ENCODE results near the gene HYDIN. TPM values are rescaled to one million over a fixed set of nuclear protein-coding genes. Genes with fewer than 3 reads are reported as not detected.
"Not testable (repeated sequence)": the region's sequence is repeated elsewhere in the genome, so short reads cannot be mapped to it uniquely, and the experiment has no call there.

The HYDIN gene
- total and polyA plus RNA-seq, 4 experiments from 2014 or later = not detected

DNA sequence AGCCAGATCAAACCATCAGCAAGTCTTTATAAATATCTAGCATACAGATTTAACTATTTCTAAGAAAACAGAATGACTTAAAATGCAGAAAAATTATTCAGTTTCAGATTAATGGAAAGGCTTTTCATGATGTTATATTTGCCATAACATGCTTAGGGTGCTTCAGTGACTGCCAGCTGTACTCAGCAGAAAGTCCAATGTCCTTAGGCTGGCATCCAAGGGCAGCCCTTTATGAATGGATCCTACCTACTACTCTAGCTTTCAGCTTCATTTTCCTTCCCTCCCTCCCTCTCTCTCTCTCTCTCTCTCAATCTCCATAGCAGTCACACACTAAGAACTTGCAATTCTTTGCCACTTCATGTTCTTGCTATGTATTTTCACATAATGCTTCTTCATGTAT, 124.6 kb downstream of the HYDIN start:
- H3K36me3 Mint-ChIP-seq; H3K27me3 Mint-ChIP-seq; intact Hi-C loops (cut with micrococcal nuclease); DNase-seq; POLR2A ChIA-PET (ENCODE audit: partially characterized antibody); H3K4me3 Mint-ChIP-seq; H3K27me3 ChIP-seq (ENCODE audit: insufficient read depth, low read length); H3K27ac Mint-ChIP-seq; H3K4me1 Mint-ChIP-seq; H3K4me3 ChIP-seq (ENCODE audit: low read length in 2 of 2); H3K4me1 ChIP-seq (ENCODE audit: insufficient read depth, low read length); H3K9me3 Mint-ChIP-seq; H3K9me3 ChIP-seq (ENCODE audit: control insufficient read depth in 1 of 2, low read length in 2 of 2); CTCF ChIA-PET (ENCODE audit: partially characterized antibody); H3K27ac ChIP-seq (ENCODE audit: low read depth, low read length); H3K36me3 ChIP-seq (ENCODE audit: insufficient read depth, low read length): not testable (repeated sequence)

DNA sequence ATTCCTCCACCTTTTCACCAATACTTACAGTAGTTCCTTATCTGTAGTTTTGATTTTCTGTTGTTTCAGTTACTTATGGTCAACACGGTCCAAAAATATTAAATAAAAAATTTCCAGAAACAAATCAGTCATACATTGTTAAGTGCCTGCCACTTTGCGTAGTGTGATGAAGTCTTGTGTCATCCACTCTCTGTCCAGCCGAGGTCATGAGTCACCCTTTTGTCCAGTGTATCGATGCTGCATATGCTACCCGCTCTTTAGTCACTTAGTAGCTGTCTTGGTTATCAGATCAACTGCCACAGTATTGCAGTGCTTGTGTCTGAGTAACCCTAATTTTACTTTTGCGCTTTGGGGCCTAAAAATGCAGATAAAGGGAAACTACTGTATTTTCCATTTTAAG, 146.9 kb downstream of the HYDIN start:
- H3K4me3 Mint-ChIP-seq; H3K4me1 Mint-ChIP-seq; H3K4me1 ChIP-seq (ENCODE audit: insufficient read depth, low read length): not testable (repeated sequence)

DNA sequence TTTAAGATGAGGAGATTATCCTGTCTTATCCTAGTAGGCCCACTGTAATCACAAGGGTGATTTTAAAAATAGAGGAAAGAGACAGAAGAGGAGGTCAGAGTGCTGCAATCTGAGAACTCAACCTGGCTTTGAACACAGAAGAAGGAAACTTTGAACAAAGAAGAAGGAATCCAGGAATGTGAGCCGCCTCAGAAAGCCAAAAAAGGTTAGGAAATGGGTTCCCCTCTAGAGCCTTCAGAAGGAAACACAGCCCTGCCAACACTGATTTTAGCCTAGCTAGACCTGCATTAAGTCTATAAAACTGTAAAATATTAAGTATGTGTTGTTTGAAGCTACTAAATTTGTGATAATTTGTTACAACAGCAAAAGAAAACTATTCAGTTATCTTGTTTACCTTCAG, 149.7 kb downstream of the HYDIN start:
- H3K27me3 Mint-ChIP-seq; H3K36me3 ChIP-seq (ENCODE audit: insufficient read depth, low read length); H3K4me1 ChIP-seq (ENCODE audit: insufficient read depth, low read length); CTCF ChIA-PET (ENCODE audit: partially characterized antibody); H3K4me3 ChIP-seq (ENCODE audit: low read length in 2 of 2); POLR2A ChIA-PET (ENCODE audit: partially characterized antibody); H3K36me3 Mint-ChIP-seq; H3K27ac Mint-ChIP-seq; H3K4me1 Mint-ChIP-seq; H3K4me3 Mint-ChIP-seq; H3K27me3 ChIP-seq (ENCODE audit: insufficient read depth, low read length); H3K9me3 ChIP-seq (ENCODE audit: control insufficient read depth in 1 of 2, low read length in 2 of 2); intact Hi-C loops (cut with micrococcal nuclease); H3K27ac ChIP-seq (ENCODE audit: low read depth, low read length); DNase-seq; H3K9me3 Mint-ChIP-seq: not testable (repeated sequence)

More for the DNA sequence above, 146.9 kb downstream of the HYDIN start:
- H3K36me3 Mint-ChIP-seq; DNase-seq; H3K27me3 ChIP-seq (ENCODE audit: insufficient read depth, low read length); H3K27ac Mint-ChIP-seq; H3K27ac ChIP-seq (ENCODE audit: low read depth, low read length); POLR2A ChIA-PET (ENCODE audit: partially characterized antibody); CTCF ChIA-PET (ENCODE audit: partially characterized antibody); H3K36me3 ChIP-seq (ENCODE audit: insufficient read depth, low read length); H3K27me3 Mint-ChIP-seq; intact Hi-C loops (cut with micrococcal nuclease); H3K9me3 Mint-ChIP-seq; H3K9me3 ChIP-seq (ENCODE audit: control insufficient read depth in 1 of 2, low read length in 2 of 2); H3K4me3 ChIP-seq (ENCODE audit: low read length in 2 of 2): not testable (repeated sequence)

DNA sequence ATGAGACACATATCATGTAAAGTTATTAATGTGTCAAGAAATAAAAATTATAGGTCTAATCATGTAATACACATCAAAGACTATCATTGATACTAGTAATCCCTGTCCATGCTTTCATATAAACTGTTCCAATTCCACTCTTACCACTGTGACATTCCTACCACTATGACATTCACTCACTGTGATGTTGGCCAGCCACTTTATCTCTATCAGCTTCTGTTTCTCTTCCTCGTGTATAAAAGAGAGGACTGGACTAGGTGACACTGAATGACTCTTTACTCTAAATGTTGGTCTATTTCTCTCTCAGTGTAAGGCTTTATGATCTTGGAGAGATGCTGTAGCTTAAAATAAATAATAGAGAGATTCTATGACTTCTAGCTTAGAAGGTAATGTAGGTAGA, 150.3 kb downstream of the HYDIN start:
- POLR2A ChIA-PET (ENCODE audit: partially characterized antibody); H3K9me3 ChIP-seq (ENCODE audit: control insufficient read depth in 1 of 2, low read length in 2 of 2); H3K4me3 Mint-ChIP-seq; H3K36me3 ChIP-seq (ENCODE audit: insufficient read depth, low read length); H3K4me1 ChIP-seq (ENCODE audit: insufficient read depth, low read length); H3K27ac Mint-ChIP-seq; H3K4me1 Mint-ChIP-seq; H3K4me3 ChIP-seq (ENCODE audit: low read length in 2 of 2); intact Hi-C loops (cut with micrococcal nuclease); DNase-seq; H3K36me3 Mint-ChIP-seq; H3K27ac ChIP-seq (ENCODE audit: low read depth, low read length); H3K9me3 Mint-ChIP-seq; H3K27me3 ChIP-seq (ENCODE audit: insufficient read depth, low read length); H3K27me3 Mint-ChIP-seq; CTCF ChIA-PET (ENCODE audit: partially characterized antibody): not testable (repeated sequence)

DNA sequence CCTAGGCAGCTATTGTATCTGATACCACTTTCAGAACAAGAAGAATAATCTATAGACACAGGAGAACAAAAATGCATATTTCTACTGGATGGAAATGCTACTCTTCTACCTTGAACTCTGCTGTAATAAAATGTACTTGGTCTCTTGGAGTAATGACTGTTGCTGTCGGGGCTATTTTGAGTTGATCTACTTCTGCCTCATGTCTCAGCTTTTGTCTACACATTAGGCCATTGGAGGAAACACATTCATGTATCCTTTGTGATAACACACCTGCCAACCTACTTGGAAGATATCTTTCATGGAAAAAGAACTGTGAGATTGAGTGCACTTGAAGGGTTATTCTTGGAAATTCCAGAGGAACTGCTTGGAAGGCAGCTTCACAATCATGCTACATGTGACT, 159.9 kb downstream of the HYDIN start:
- CTCF ChIA-PET (ENCODE audit: partially characterized antibody) = not testable (repeated sequence)

DNA sequence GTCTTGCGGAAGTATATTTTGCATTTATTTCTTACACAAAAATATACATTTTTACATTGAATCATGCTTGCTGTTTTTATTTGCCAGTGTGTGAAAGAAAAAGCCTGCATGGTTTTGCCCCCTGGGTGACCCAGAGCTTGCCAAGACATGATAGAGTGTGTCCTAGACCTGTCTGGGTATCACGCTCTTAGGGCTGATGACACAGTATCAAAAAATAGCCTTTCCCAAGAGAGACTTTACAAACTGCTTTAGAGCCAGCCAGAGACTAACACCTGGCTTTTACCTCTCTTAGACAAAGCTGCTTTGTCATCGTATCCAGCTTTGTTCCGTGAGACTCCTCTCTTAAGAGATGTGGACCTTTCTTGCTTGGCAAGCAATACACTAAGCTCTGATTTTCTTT, 160.7 kb downstream of the HYDIN start:
- H3K9me3 Mint-ChIP-seq; CTCF ChIA-PET (ENCODE audit: partially characterized antibody); H3K27me3 Mint-ChIP-seq; POLR2A ChIA-PET (ENCODE audit: partially characterized antibody); H3K27me3 ChIP-seq (ENCODE audit: insufficient read depth, low read length); H3K36me3 Mint-ChIP-seq; H3K36me3 ChIP-seq (ENCODE audit: insufficient read depth, low read length); H3K27ac ChIP-seq (ENCODE audit: low read depth, low read length); H3K4me1 Mint-ChIP-seq; H3K4me3 ChIP-seq (ENCODE audit: low read length in 2 of 2); H3K4me1 ChIP-seq (ENCODE audit: insufficient read depth, low read length); H3K9me3 ChIP-seq (ENCODE audit: control insufficient read depth in 1 of 2, low read length in 2 of 2); H3K4me3 Mint-ChIP-seq; H3K27ac Mint-ChIP-seq; DNase-seq; intact Hi-C loops (cut with micrococcal nuclease): not testable (repeated sequence)

More for the DNA sequence above, 159.9 kb downstream of the HYDIN start:
- H3K27me3 Mint-ChIP-seq; H3K27ac ChIP-seq (ENCODE audit: low read depth, low read length); POLR2A ChIA-PET (ENCODE audit: partially characterized antibody); H3K9me3 Mint-ChIP-seq; H3K36me3 ChIP-seq (ENCODE audit: insufficient read depth, low read length); H3K27me3 ChIP-seq (ENCODE audit: insufficient read depth, low read length); H3K4me1 ChIP-seq (ENCODE audit: insufficient read depth, low read length); H3K4me1 Mint-ChIP-seq; H3K36me3 Mint-ChIP-seq; DNase-seq; H3K9me3 ChIP-seq (ENCODE audit: control insufficient read depth in 1 of 2, low read length in 2 of 2); H3K27ac Mint-ChIP-seq; intact Hi-C loops (cut with micrococcal nuclease); H3K4me3 ChIP-seq (ENCODE audit: low read length in 2 of 2); H3K4me3 Mint-ChIP-seq: not testable (repeated sequence)

DNA sequence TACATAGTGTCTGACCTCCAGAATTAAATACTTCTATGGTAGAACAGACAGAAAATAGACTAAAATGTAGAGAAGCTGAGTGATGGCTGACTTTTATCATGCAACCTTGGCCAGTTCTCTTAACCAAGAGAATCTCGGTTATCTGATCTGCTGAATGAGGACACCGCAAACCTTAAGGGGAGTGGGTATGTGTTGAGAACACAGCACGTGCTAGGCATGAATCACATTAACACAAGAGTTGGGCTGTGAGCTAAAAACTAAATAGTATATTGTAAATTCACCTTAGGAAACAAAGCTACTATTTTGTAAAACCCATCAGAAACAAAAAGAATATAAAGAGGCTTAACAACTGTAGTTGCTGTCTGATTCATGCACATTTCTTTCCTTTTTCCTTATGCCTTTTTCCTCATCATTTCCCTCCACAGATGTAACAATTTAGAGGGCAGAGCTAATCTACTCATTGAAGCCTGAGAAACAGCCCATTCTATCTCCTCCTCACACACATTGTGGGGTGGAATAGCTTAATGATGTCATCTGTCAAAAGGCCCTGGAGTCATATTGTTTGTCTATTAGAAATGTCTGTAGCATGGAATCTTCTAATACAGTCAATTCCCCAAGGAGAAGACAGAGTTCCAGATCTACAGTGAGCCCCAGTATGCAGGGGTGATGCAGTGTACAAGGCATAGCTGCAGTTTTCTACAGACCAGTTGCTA, 176.5 kb downstream of the HYDIN start:
- H3K4me1 Mint-ChIP-seq; H3K4me3 Mint-ChIP-seq; H3K36me3 ChIP-seq (ENCODE audit: insufficient read depth, low read length); H3K27ac ChIP-seq (ENCODE audit: low read depth, low read length); H3K36me3 Mint-ChIP-seq; H3K27me3 Mint-ChIP-seq; H3K9me3 ChIP-seq (ENCODE audit: control insufficient read depth in 1 of 2, low read length in 2 of 2); intact Hi-C loops (cut with micrococcal nuclease); H3K27me3 ChIP-seq (ENCODE audit: insufficient read depth, low read length); H3K4me3 ChIP-seq (ENCODE audit: low read length in 2 of 2); H3K27ac Mint-ChIP-seq; H3K4me1 ChIP-seq (ENCODE audit: insufficient read depth, low read length); H3K9me3 Mint-ChIP-seq; POLR2A ChIA-PET (ENCODE audit: partially characterized antibody); DNase-seq; CTCF ChIA-PET (ENCODE audit: partially characterized antibody): not testable (repeated sequence)

DNA sequence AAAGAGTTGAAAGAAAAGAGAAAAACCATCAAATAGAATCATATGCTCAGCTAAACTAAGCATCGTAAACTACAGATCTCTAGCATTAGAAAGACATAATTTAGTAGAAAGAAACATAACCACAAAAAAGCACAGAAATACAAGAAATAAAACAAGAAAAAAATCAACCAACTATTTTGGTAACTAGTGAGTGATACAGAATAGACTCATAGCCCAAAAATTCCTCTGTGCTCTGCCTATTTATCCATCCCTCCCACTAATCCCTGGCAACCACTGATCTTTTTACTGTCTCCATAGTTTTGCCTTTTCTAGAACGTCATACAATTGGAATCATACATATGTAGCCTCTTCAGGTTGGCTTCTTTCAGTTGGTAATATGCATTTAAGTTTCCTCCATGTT, 180.2 kb downstream of the HYDIN start:
- H3K9me3 Mint-ChIP-seq; H3K27ac Mint-ChIP-seq; intact Hi-C loops (cut with micrococcal nuclease); H3K4me3 Mint-ChIP-seq; POLR2A ChIA-PET (ENCODE audit: partially characterized antibody); H3K27me3 ChIP-seq (ENCODE audit: insufficient read depth, low read length); H3K27me3 Mint-ChIP-seq; H3K36me3 ChIP-seq (ENCODE audit: insufficient read depth, low read length); DNase-seq; H3K36me3 Mint-ChIP-seq; H3K27ac ChIP-seq (ENCODE audit: low read depth, low read length); CTCF ChIA-PET (ENCODE audit: partially characterized antibody); H3K4me1 Mint-ChIP-seq; H3K4me1 ChIP-seq (ENCODE audit: insufficient read depth, low read length); H3K9me3 ChIP-seq (ENCODE audit: control insufficient read depth in 1 of 2, low read length in 2 of 2); H3K4me3 ChIP-seq (ENCODE audit: low read length in 2 of 2): not testable (repeated sequence)

Data from CD4-positive, alpha-beta memory T cell (primary cell).